Neural progenitor cell (in vitro differentiated cells): ENCODE results near the gene NDEL1. TPM values are rescaled to one million over a fixed set of nuclear protein-coding genes. Genes with fewer than 3 reads are reported as not detected.

Experiments
- DNase-seq: peaks from one replicate; pipeline ENCODE4 v3.0.0-alpha.2; 2016; ENCODE audit warnings: low spot score
- H2AFZ ChIP-seq: fragments of 200-600 bp; sonication (generic); replicated peaks from 2 replicates; pipeline ENCODE4 v1.6.1; 2016; ENCODE audit warnings: antibody characterized with exemption
- H3F3A ChIP-seq: fragments of 200-600 bp; sonication (generic); 2 replicates; pipeline ENCODE4 v1.6.1; 2016; ENCODE audit warnings: antibody characterized with exemption, low read depth
- H3K27ac ChIP-seq: fragments of 200-600 bp; sonication (generic); 2 replicates; pipeline ENCODE4 v1.5.1; 2016; ENCODE audit warnings: mild to moderate bottlenecking
- H3K27me3 ChIP-seq: fragments of 200-600 bp; sonication (generic); 2 replicates; pipeline ENCODE4 v1.6.1; 2016; ENCODE audit warnings: mild to moderate bottlenecking, moderate library complexity
- H3K36me3 ChIP-seq: fragments of 200-600 bp; sonication (generic); 2 replicates; pipeline ENCODE4 v1.5.1; 2016
- H3K4me1 ChIP-seq: fragments of 200-600 bp; sonication (generic); 2 replicates; pipeline ENCODE4 v1.6.1; 2016; ENCODE audit warnings: mixed run types
- H3K4me2 ChIP-seq: fragments of 200-600 bp; sonication (generic); 2 replicates; pipeline ENCODE4 v1.6.1; 2016
- H3K4me3 ChIP-seq: fragments of 200-600 bp; sonication (generic); 2 replicates; pipeline ENCODE4 v1.5.1; 2016
- H3K79me2 ChIP-seq: fragments of 200-600 bp; sonication (generic); 2 replicates; pipeline ENCODE4 v1.6.1; 2016; ENCODE audit warnings: low read depth
- H3K9ac ChIP-seq: fragments of 200-600 bp; sonication (generic); 2 replicates; pipeline ENCODE4 v1.6.1; 2016
- H3K9me3 ChIP-seq: fragments of 200-600 bp; sonication (generic); 2 replicates; pipeline ENCODE4 v1.5.1; 2016; ENCODE audit warnings: low read depth
- H4K20me1 ChIP-seq: fragments of 200-600 bp; sonication (generic); 2 replicates; pipeline ENCODE4 v1.6.1; 2016; ENCODE audit warnings: low read depth
- H3K27ac Mint-ChIP-seq: 3 replicates; pipeline ENCODE4 v1.8.0; 2021; ENCODE audit warnings: mixed read lengths
- H3K27me3 Mint-ChIP-seq: 2 replicates; pipeline ENCODE4 v1.8.0; 2022; ENCODE audit warnings: low read depth, mild to moderate bottlenecking, inconsistent platforms, moderate library complexity, mixed read lengths; ENCODE audit not compliant: insufficient read depth
- H3K36me3 Mint-ChIP-seq: 3 replicates; pipeline ENCODE4 v1.8.0; 2021; ENCODE audit warnings: mixed read lengths
- H3K4me1 Mint-ChIP-seq: 3 replicates; pipeline ENCODE4 v1.8.0; 2021; ENCODE audit warnings: mixed read lengths
- H3K4me3 Mint-ChIP-seq: 3 replicates; pipeline ENCODE4 v1.8.0; 2021; ENCODE audit warnings: mild to moderate bottlenecking, moderate library complexity, mixed read lengths
- H3K9me3 Mint-ChIP-seq: 3 replicates; pipeline ENCODE4 v1.8.0; 2020; ENCODE audit warnings: mixed read lengths
- CTCF ChIP-seq: fragments of 200-600 bp; sonication (generic); IDR thresholded peaks from 2 replicates; pipeline ENCODE4 v1.5.1; 2017; ENCODE audit warnings: antibody characterized with exemption, mild to moderate bottlenecking
- EZH2 ChIP-seq: fragments of 200-600 bp; sonication (generic); IDR thresholded peaks from 2 replicates; pipeline ENCODE4 v1.6.1; 2017; ENCODE audit warnings: antibody characterized with exemption, mild to moderate bottlenecking, moderate library complexity
- EZH2phosphoT487 ChIP-seq: fragments of 200-600 bp; sonication (generic); IDR thresholded peaks from 2 replicates; pipeline ENCODE4 v1.6.1; 2017; ENCODE audit warnings: antibody characterized with exemption
- total RNA-seq: library from RNA; depleted of rRNA; stranded (reverse); fragments of >200 nt; gene quantifications from 2 replicates; pipeline ENCODE4 v1.2.3, GENCODE V29; 2015; ENCODE audit warnings: low replicate concordance

Gene NDEL1
- total RNA-seq, 1 donor from 2014 or later = 26.9 TPM

- Histone ChIP-seq H3K4me3 (no peak overlapping the region), H4K20me1 (peaks cover 2% of the 10 kb centered on the region), H3F3A (peaks cover 11% of the 10 kb centered on the region), H3K9ac (no peak overlapping the region), H3K27me3 (no peaks in the 10 kb centered on the region), H3K79me2 (no peaks in the 10 kb centered on the region), H2AFZ (no peak overlapping the region), H3K4me2 (no peak overlapping the region), H3K36me3 (peaks cover 32% of the 10 kb centered on the region), H3K27ac (no peak overlapping the region), H3K9me3 (no peaks in the 10 kb centered on the region), H3K4me1 (no peaks in the 10 kb centered on the region)
- TF ChIP-seq EZH2phosphoT487 = no peak
- TF ChIP-seq CTCF = no peak
- no peak for TF ChIP-seq EZH2
- H3K27ac Mint-ChIP-seq = no peak overlapping the region
- H3K4me3 Mint-ChIP-seq = no peak overlapping the region
- H3K27me3 Mint-ChIP-seq = peaks cover 3% of the 10 kb centered on the region
- DNase-seq = no peak
- H3K9me3 Mint-ChIP-seq = peaks cover 8% of the 10 kb centered on the region
- peaks cover 68% of the 10 kb centered on the region for H3K36me3 Mint-ChIP-seq
- H3K4me1 Mint-ChIP-seq = no peaks in the 10 kb centered on the region
Measured at GRCh38 chr17:8482546-8482945, 46.9 kb downstream of the NDEL1 start.

DNA sequence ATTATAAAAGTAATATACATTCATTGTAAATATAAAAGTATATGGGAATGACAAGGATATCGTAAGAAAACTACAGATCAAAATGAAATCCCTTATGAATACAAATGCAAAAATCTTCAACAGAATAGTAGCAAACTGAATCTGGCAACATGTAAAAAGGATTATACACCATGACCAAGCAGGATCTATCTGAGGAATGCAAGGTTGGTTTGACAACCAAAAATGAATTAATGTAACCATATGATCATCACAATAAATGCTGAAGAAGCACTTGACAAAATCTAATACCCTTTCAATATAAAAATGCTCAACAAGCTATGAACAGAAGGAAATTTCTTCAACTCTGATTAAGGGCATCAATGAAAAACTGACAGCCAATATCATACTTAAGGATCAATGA, 48.8 kb downstream of the NDEL1 start:
- no peak for TF ChIP-seq EZH2phosphoT487
- Histone ChIP-seq H3K4me2 (no peak overlapping the region), H3K27me3 (no peaks in the 10 kb centered on the region), H3K27ac (no peak overlapping the region), H3K9me3 (no peaks in the 10 kb centered on the region), H3K4me3 (no peak overlapping the region), H3K4me1 (no peaks in the 10 kb centered on the region), H3F3A (no peaks in the 10 kb centered on the region), H3K79me2 (no peaks in the 10 kb centered on the region), H4K20me1 (peaks cover 2% of the 10 kb centered on the region), H3K9ac (no peak overlapping the region), H2AFZ (no peak overlapping the region), H3K36me3 (peaks cover 32% of the 10 kb centered on the region)
- no peak overlapping the region for H3K4me3 Mint-ChIP-seq
- no peak overlapping the region for H3K27ac Mint-ChIP-seq
- H3K9me3 Mint-ChIP-seq = peaks cover 8% of the 10 kb centered on the region
- H3K36me3 Mint-ChIP-seq = peaks cover 68% of the 10 kb centered on the region
- no peaks in the 10 kb centered on the region for H3K4me1 Mint-ChIP-seq
- peaks cover 3% of the 10 kb centered on the region for H3K27me3 Mint-ChIP-seq
- DNase-seq = no peak

- peaks cover 36% of the 10 kb centered on the region for H3K36me3 ChIP-seq
- DNase-seq = no peak
- no peak overlapping the region for H3K4me3 ChIP-seq
- no peaks in the 10 kb centered on the region for H3K79me2 ChIP-seq
- peaks cover 3% of the 10 kb centered on the region for H3K27me3 Mint-ChIP-seq
- no peak overlapping the region for H2AFZ ChIP-seq
- H3F3A ChIP-seq = no peaks in the 10 kb centered on the region
- no peaks in the 10 kb centered on the region for H3K27me3 ChIP-seq
- no peak overlapping the region for H3K4me2 ChIP-seq
- no peaks in the 10 kb centered on the region for H3K9me3 ChIP-seq
- no peak overlapping the region for H3K9ac ChIP-seq
- H3K4me3 Mint-ChIP-seq = no peak overlapping the region
- no peak overlapping the region for H3K27ac Mint-ChIP-seq
- H4K20me1 ChIP-seq = peaks cover 2% of the 10 kb centered on the region
- H3K36me3 Mint-ChIP-seq = peaks cover 68% of the 10 kb centered on the region
- no peaks in the 10 kb centered on the region for H3K4me1 Mint-ChIP-seq
- H3K27ac ChIP-seq = no peak overlapping the region
- no peaks in the 10 kb centered on the region for H3K4me1 ChIP-seq
- TF ChIP-seq EZH2 = no peak
- peaks cover 8% of the 10 kb centered on the region for H3K9me3 Mint-ChIP-seq
Measured at GRCh38 chr17:8485491-8485890, 49.8 kb downstream of the NDEL1 start.

GRCh38 chr17:8487130-8487645, 51.5 kb downstream of the NDEL1 start:
- Histone ChIP-seq H4K20me1 (peaks cover under 1% of the 10 kb centered on the region), H3K9ac (no peak overlapping the region), H3K9me3 (no peaks in the 10 kb centered on the region), H3K4me1 (no peaks in the 10 kb centered on the region), H3K79me2 (no peaks in the 10 kb centered on the region), H3K4me2 (no peak overlapping the region), H3K4me3 (no peak overlapping the region), H3K27ac (no peak overlapping the region), H2AFZ (no peak overlapping the region), H3F3A (no peaks in the 10 kb centered on the region), H3K27me3 (no peaks in the 10 kb centered on the region), H3K36me3 (peaks cover 36% of the 10 kb centered on the region)
- H3K4me3 Mint-ChIP-seq = no peak overlapping the region
- peaks cover 8% of the 10 kb centered on the region for H3K9me3 Mint-ChIP-seq
- peaks cover 71% of the 10 kb centered on the region for H3K36me3 Mint-ChIP-seq
- TF ChIP-seq EZH2 = no peak
- TF ChIP-seq CTCF = no peak
- no peak for TF ChIP-seq EZH2phosphoT487
- H3K27me3 Mint-ChIP-seq = peaks cover 4% of the 10 kb centered on the region
- no peak overlapping the region for H3K27ac Mint-ChIP-seq
- H3K4me1 Mint-ChIP-seq = no peaks in the 10 kb centered on the region
- DNase-seq = no peak
